ENCODE data around the gene HYI.
"Not testable (repeated sequence)": the region's sequence is repeated elsewhere in the genome, so short reads cannot be mapped to it uniquely, and the experiment has no call there.

HYI gene

DNA sequence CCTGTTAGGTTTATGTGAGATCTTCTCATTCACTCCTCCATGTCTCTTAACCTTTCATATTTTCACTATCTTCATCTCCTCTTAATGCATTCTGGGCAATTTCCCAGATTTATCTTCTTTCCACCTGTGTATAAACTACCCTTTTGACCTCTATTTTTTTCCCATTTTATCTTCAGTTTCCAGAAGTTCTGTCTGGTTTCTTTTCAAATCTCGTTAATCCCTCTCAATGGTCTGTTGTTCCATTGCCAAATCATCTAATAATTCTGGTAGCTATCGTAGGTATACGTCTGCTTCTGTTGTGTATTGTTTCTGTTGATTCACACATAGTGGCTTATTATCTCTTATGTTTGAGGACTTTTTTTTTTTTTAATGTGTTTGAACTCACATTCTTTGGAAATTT lies 25.7 kb upstream of the HYI start:
- no peaks in the 10 kb centered on the region for H3K9me3 ChIP-seq (ENCODE audit: low read length)
- H3K4me1 ChIP-seq (ENCODE audit: insufficient read depth, low read length), result no peaks in the 10 kb centered on the region
- H3K27ac ChIP-seq (ENCODE audit: low read depth, low read length), result no peak overlapping the region
- no peaks in the 10 kb centered on the region for H3K27me3 ChIP-seq (ENCODE audit: control insufficient read depth in 1 of 2, insufficient read depth in 2 of 2, low read length in 2 of 2)
- no peak overlapping the region for H3K9ac ChIP-seq (ENCODE audit: low read length)
- H3K36me3 ChIP-seq (ENCODE audit: insufficient read depth, low read length), result no peaks in the 10 kb centered on the region
- H3K4me3 ChIP-seq (ENCODE audit: low read depth in 1 of 2, low read length in 2 of 2), result no peak overlapping the region

- Histone ChIP-seq H3K4me3 (ENCODE audit: low read depth in 1 of 2, low read length in 2 of 2) (no peak overlapping the region), H3K27ac (ENCODE audit: low read depth, low read length) (no peak overlapping the region), H3K27me3 (ENCODE audit: control insufficient read depth in 1 of 2, insufficient read depth in 2 of 2, low read length in 2 of 2) (no peaks in the 10 kb centered on the region), H3K4me1 (ENCODE audit: insufficient read depth, low read length) (no peaks in the 10 kb centered on the region), H3K9me3 (ENCODE audit: low read length) (no peaks in the 10 kb centered on the region), H3K36me3 (ENCODE audit: insufficient read depth, low read length) (no peaks in the 10 kb centered on the region), H3K9ac (ENCODE audit: low read length) (no peak overlapping the region)
Observed at GRCh38 chr1:43477716-43478115, 24.0 kb upstream of the HYI start.

DNA sequence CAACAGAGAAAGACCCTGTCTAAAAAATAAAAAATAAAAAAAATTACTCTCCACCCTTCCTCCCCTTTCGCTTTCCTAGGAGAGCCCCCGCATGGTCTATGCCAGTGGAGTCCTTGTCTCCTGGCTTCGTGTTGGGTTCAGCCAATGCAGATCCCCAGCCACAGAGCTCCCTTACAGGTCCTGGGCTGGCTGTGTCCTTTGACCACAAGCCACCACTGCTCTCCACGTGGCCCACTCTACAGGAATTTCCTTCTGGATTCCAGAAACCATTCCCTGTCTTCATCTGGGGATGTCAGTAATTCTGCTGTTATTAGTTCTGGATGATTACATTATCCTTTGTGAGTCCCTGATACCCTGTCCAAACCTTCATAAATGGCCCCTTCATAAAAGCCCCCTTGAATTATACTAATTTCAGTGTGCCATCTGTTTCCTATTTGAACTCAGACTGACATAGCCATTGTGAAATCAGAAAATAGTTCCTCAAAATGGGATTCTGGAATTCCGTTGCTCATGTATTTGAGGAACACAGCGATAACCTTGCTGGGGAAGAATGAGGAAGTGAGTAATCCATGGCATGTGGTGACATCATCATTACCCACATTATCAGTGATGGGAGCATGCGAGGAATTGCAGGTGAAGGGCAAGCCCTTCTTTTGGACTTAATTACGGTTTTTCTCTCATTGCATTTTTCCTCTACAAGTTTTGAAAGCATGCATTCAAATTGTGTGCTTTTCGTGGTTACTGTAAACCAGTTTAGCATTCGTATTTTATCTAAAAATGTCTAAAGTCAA lies 22.1 kb upstream of the HYI start:
- not testable (repeated sequence) for H3K36me3 ChIP-seq (ENCODE audit: insufficient read depth, low read length); H3K4me1 ChIP-seq (ENCODE audit: insufficient read depth, low read length); H3K27ac ChIP-seq (ENCODE audit: low read depth, low read length); H3K4me3 ChIP-seq (ENCODE audit: low read depth in 1 of 2, low read length in 2 of 2); H3K9ac ChIP-seq (ENCODE audit: low read length); H3K9me3 ChIP-seq (ENCODE audit: low read length); H3K27me3 ChIP-seq (ENCODE audit: control insufficient read depth in 1 of 2, insufficient read depth in 2 of 2, low read length in 2 of 2)

DNA sequence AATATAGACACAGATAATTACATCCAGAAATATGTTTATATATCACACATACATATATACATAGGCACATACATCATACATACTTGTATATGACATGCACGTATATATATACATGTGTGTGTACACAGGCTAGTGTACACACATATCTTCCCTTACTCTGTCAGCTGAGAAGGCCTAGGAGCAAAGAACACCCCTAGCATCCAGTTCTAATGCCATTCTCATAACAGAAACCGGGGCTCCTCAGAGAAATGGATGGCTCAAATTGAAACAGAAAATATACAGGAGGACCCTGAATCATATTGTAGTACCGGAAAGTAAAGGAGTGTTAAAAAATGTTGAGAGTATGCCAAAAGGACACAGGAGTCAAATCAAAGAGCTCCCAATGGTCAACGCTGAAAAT lies 19.7 kb upstream of the HYI start:
- Histone ChIP-seq H3K9ac (ENCODE audit: low read length) (no peak overlapping the region), H3K4me1 (ENCODE audit: insufficient read depth, low read length) (no peaks in the 10 kb centered on the region), H3K36me3 (ENCODE audit: insufficient read depth, low read length) (no peaks in the 10 kb centered on the region), H3K9me3 (ENCODE audit: low read length) (no peaks in the 10 kb centered on the region), H3K27ac (ENCODE audit: low read depth, low read length) (no peak overlapping the region), H3K27me3 (ENCODE audit: control insufficient read depth in 1 of 2, insufficient read depth in 2 of 2, low read length in 2 of 2) (no peaks in the 10 kb centered on the region), H3K4me3 (ENCODE audit: low read depth in 1 of 2, low read length in 2 of 2) (no peak overlapping the region)

DNA sequence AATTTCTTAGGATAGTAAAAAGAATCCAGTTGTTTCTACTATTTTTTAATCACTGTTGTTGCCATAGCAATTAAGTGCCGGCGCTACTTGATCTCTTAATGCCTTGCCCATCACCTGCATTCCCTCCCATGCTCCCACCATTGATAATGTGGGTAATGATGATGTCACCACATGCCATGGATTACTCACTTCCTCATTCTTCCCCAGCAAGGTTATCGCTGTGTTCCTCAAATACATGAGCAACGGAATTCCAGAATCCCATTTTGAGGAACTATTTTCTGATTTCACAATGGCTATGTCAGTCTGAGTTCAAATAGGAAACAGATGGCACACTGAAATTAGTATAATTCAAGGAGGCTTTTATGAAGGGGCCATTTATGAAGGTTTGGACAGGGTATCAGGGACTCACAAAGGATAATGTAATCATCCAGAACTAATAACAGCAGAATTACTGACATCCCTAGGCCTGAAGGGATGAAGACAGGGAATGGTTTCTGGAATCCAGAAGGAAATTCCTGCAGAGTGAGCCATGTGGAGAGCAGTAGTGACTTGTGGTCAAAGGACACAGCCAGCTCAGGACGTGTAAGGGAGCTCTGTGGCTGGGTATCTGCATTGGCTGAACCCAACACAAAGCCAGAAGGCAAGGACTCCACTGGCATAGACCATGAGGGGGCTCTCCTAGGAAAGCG lies 18.9 kb upstream of the HYI start:
- not testable (repeated sequence) for H3K4me1 ChIP-seq (ENCODE audit: insufficient read depth, low read length); H3K4me3 ChIP-seq (ENCODE audit: low read depth in 1 of 2, low read length in 2 of 2); H3K9ac ChIP-seq (ENCODE audit: low read length); H3K36me3 ChIP-seq (ENCODE audit: insufficient read depth, low read length); H3K27me3 ChIP-seq (ENCODE audit: control insufficient read depth in 1 of 2, insufficient read depth in 2 of 2, low read length in 2 of 2); H3K9me3 ChIP-seq (ENCODE audit: low read length); H3K27ac ChIP-seq (ENCODE audit: low read depth, low read length)

- Histone ChIP-seq H3K27ac (ENCODE audit: low read depth, low read length) (no peak overlapping the region), H3K9ac (ENCODE audit: low read length) (no peak overlapping the region), H3K27me3 (ENCODE audit: control insufficient read depth in 1 of 2, insufficient read depth in 2 of 2, low read length in 2 of 2) (no peaks in the 10 kb centered on the region), H3K9me3 (ENCODE audit: low read length) (no peaks in the 10 kb centered on the region), H3K36me3 (ENCODE audit: insufficient read depth, low read length) (no peaks in the 10 kb centered on the region), H3K4me3 (ENCODE audit: low read depth in 1 of 2, low read length in 2 of 2) (no peak overlapping the region), H3K4me1 (ENCODE audit: insufficient read depth, low read length) (no peaks in the 10 kb centered on the region)
Observed at GRCh38 chr1:43472087-43472462, 18.3 kb upstream of the HYI start.

- Histone ChIP-seq H3K4me3 (ENCODE audit: low read depth in 1 of 2, low read length in 2 of 2) (no peak overlapping the region), H3K9ac (ENCODE audit: low read length) (no peak overlapping the region), H3K27ac (ENCODE audit: low read depth, low read length) (no peak overlapping the region), H3K9me3 (ENCODE audit: low read length) (no peaks in the 10 kb centered on the region), H3K27me3 (ENCODE audit: control insufficient read depth in 1 of 2, insufficient read depth in 2 of 2, low read length in 2 of 2) (no peaks in the 10 kb centered on the region), H3K4me1 (ENCODE audit: insufficient read depth, low read length) (no peaks in the 10 kb centered on the region), H3K36me3 (ENCODE audit: insufficient read depth, low read length) (no peaks in the 10 kb centered on the region)
Observed at GRCh38 chr1:43469932-43470331, 16.2 kb upstream of the HYI start.

GRCh38 chr1:43468414-43468813 lies 14.7 kb upstream of the HYI start:
- Histone ChIP-seq H3K36me3 (ENCODE audit: insufficient read depth, low read length) (no peaks in the 10 kb centered on the region), H3K9me3 (ENCODE audit: low read length) (no peaks in the 10 kb centered on the region), H3K4me3 (ENCODE audit: low read depth in 1 of 2, low read length in 2 of 2) (no peak overlapping the region), H3K9ac (ENCODE audit: low read length) (no peak overlapping the region), H3K4me1 (ENCODE audit: insufficient read depth, low read length) (no peaks in the 10 kb centered on the region), H3K27me3 (ENCODE audit: control insufficient read depth in 1 of 2, insufficient read depth in 2 of 2, low read length in 2 of 2) (no peaks in the 10 kb centered on the region), H3K27ac (ENCODE audit: low read depth, low read length) (no peak overlapping the region)

GRCh38 chr1:43466403-43466802 lies 12.7 kb upstream of the HYI start:
- no peaks in the 10 kb centered on the region for H3K9me3 ChIP-seq (ENCODE audit: low read length)
- H3K27ac ChIP-seq (ENCODE audit: low read depth, low read length), result no peak overlapping the region
- H3K9ac ChIP-seq (ENCODE audit: low read length), result no peak overlapping the region
- no peaks in the 10 kb centered on the region for H3K36me3 ChIP-seq (ENCODE audit: insufficient read depth, low read length)
- no peaks in the 10 kb centered on the region for H3K4me1 ChIP-seq (ENCODE audit: insufficient read depth, low read length)
- H3K4me3 ChIP-seq (ENCODE audit: low read depth in 1 of 2, low read length in 2 of 2), result no peak overlapping the region
- H3K27me3 ChIP-seq (ENCODE audit: control insufficient read depth in 1 of 2, insufficient read depth in 2 of 2, low read length in 2 of 2), result no peaks in the 10 kb centered on the region

DNA sequence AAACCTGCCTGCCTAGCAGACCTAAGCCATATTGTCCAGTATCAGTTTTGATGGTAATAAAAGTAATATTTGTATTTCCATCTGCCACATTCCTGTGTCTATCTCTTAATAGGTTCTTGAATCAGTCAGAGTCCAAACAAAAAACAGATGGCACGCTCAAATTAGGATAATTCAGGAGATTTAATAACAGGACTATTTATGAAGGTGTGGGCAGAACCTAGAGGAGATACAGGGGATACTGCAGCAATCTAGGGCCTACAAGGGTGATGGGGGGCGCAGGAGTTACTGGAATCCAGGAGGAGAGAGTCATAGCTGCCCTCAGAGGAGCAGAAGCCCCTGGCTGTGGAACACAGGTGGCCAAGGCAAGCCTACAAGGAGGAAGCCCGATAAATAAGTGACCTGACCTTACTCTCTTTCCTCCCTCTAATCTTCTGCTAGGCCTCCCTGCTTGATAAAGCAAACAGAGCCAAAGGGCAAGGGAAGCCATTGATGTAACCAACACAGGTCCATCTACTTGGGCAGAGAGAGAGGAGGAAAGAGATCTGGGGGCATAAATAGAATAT lies 11.9 kb upstream of the HYI start:
- no peaks in the 10 kb centered on the region for H3K4me1 ChIP-seq (ENCODE audit: insufficient read depth, low read length)
- H3K27me3 ChIP-seq (ENCODE audit: control insufficient read depth in 1 of 2, insufficient read depth in 2 of 2, low read length in 2 of 2), result no peaks in the 10 kb centered on the region
- H3K36me3 ChIP-seq (ENCODE audit: insufficient read depth, low read length), result no peaks in the 10 kb centered on the region
- H3K9ac ChIP-seq (ENCODE audit: low read length), result no peak overlapping the region
- no peak overlapping the region for H3K27ac ChIP-seq (ENCODE audit: low read depth, low read length)
- H3K4me3 ChIP-seq (ENCODE audit: low read depth in 1 of 2, low read length in 2 of 2), result no peak overlapping the region
- H3K9me3 ChIP-seq (ENCODE audit: low read length), result no peaks in the 10 kb centered on the region

DNA sequence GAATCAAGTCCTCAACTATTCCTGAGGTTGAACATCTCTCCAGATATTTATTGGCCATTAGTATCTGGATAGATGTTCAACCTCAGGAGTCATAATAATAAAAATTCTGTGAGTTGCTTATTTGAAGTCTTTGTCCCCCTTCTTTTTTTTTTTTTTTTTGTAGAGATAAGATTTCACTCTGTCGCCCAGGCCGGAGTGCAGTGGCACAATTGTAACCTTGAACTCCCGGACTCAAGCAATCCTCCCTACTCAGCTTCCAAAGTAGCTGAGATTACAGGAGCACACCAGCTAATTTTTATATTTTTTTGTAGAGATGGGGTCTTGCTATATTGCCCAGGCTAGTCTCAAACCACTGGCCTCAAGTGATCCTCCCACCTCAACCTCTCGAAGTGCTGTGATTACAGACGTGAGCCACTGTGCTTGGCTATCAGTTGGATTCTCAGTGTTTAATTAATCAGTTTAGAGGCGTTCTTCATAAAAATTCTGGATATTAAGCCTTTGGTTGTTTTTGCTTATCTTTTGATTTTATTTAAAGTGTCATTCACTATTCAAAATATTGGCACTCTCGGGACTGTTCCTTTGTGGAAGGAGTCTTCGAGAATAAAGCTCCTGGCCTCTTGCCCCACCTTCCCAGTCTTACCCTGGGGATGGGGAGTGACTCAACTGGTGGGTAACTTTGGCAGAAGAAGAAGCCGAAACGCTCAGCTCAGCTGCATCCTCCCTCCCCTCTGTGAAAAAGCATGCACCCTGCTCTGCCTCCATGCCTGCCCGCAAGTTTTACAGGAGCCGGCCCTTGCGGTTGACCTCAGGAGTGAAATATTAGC lies 11.2 kb upstream of the HYI start:
- Histone ChIP-seq H3K27ac (ENCODE audit: low read depth, low read length) (no peak overlapping the region), H3K36me3 (ENCODE audit: insufficient read depth, low read length) (no peaks in the 10 kb centered on the region), H3K9ac (ENCODE audit: low read length) (no peak overlapping the region), H3K27me3 (ENCODE audit: control insufficient read depth in 1 of 2, insufficient read depth in 2 of 2, low read length in 2 of 2) (no peaks in the 10 kb centered on the region), H3K4me1 (ENCODE audit: insufficient read depth, low read length) (no peaks in the 10 kb centered on the region), H3K9me3 (ENCODE audit: low read length) (no peaks in the 10 kb centered on the region), H3K4me3 (ENCODE audit: low read depth in 1 of 2, low read length in 2 of 2) (no peak overlapping the region)

Measured in muscle layer of colon (tissue), 2 donors.